ENCODE results near the gene ZP3.
A peak's percentile ranks its signal among the peaks of the same experiment; 100 is the strongest.
"Not testable (repeated sequence)": the region's sequence is repeated elsewhere in the genome, so short reads cannot be mapped to it uniquely, and the experiment has no call there.

The ZP3 gene

DNA sequence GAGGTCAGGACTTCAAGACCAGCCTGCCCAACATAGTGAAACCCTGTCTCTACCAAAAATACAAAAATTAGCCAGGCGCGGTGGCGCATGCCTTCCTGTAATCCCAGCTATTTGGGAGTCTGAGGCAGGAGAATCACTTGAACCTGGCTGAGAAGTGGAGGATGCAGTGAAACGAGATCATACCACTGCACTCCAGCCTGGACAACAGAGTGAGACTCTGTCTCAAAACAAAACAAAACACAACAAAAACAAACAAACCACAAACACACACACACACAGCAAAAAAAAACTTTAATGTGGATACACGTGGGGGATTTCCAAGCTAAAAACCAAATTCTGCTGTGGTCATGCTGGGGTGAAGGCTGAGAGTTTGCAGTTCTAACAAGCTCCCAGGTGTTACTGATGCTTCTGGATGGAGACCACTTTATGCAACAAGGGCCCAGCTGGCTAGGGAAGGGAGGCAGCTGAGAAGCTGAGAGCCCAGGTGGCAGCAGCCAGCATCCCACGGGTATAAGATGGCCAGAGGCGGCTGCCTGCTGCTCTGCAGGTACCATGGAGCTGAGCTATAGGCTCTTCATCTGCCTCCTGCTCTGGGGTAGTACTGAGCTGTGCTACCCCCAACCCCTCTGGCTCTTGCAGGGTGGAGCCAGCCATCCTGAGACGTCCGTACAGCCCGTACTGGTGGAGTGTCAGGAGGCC is at the start of gene ZP3:
Gene ZP3 (plus strand): TSS at position 538 of the 699 bp plus-strand sequence. CDS start 15 bp downstream, at position 553.
- no peak for DNase-seq

DNA sequence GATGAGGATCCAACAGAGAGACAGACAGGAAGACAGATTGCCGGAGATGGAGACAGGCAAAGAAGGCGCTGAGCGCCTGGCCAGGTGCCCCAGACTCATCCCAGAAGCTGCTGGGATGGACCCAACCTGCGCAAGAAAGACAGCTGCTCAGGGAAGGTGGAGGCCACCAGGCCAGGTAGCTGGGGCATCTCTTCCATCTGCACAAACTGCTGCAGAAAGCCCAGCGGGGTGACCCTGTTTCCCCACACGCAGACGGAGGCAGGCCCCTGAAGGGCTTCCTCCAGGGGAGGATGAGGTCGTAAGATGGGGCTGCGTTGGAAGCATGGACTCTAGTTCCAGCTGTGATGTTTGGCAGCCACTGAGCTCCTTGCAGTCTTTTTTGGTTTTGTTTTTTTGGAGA is 49.5 kb upstream of the ZP3 start:
- DNase-seq, result no peak

DNA sequence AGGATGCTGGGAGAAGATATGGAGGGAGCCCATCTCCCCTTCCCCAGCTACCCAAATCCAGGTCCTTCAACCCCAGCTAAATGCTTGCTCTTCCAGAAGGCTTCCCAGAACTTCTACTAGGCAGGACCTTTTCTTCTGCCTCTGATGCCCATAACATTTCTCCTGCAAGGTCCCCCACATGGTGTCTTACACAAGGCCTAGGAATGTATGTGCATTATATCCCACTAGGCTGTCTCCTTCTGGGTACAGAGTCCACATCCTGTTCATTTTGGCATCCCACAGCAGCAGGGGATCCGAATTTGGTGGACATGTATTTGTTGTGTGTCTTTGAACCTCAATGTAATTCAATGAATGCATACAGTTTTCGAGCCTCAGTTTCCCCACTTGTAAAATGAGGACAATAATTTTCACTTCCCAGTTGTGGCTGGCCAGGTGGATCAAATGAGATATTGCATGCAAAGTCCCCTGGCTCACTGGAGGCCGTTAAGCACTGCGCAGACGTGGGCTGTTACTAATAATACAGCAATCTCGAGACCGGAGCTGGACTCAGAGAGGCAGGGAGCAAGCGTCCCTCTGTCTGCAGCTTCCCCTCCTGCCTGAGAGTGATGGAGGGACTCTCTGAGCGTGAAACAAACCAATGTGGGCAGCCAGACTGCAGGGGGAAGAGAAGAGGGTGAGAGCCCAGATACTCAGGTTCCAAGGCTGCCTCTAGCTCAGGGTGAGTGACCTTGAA is 47.4 kb upstream of the ZP3 start:
- DNase-seq, result no peak

DNA sequence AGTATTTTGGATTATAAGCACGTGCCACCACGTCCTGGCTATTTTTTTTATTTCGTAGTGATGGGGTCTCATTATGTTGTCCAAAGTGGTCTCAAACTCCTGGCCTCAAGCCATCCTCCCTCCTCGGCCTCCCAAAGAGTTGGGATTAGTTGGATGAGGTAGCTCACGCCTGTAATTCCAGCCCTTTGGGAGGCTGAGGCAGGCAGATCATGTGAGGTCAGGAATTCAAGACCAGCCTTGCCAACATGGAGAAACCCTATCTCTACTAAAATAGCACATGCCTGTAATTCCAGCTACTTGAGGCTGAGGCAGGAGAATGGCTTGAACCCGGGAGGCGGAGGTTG is 44.2 kb upstream of the ZP3 start:
- no peak for DNase-seq

DNA sequence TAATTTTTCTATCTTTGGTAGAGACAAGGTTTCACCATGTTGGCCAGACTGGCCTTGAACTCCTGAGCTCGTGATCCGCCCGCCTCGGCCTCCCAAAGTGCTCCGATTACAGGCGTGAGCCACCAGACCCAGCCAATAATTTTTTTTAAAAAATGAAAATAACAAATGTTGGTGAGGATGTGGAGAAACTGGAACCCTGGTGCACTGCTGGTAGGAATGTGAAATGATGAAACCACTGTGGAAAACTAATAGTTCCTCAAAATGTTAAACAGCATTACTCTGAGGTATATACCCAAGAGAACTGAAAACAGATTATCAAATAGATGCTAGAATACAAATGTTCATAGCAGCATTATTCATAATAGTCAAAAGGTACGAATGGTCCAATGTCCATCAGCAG is 42.9 kb upstream of the ZP3 start:
- no peak for DNase-seq

DNA sequence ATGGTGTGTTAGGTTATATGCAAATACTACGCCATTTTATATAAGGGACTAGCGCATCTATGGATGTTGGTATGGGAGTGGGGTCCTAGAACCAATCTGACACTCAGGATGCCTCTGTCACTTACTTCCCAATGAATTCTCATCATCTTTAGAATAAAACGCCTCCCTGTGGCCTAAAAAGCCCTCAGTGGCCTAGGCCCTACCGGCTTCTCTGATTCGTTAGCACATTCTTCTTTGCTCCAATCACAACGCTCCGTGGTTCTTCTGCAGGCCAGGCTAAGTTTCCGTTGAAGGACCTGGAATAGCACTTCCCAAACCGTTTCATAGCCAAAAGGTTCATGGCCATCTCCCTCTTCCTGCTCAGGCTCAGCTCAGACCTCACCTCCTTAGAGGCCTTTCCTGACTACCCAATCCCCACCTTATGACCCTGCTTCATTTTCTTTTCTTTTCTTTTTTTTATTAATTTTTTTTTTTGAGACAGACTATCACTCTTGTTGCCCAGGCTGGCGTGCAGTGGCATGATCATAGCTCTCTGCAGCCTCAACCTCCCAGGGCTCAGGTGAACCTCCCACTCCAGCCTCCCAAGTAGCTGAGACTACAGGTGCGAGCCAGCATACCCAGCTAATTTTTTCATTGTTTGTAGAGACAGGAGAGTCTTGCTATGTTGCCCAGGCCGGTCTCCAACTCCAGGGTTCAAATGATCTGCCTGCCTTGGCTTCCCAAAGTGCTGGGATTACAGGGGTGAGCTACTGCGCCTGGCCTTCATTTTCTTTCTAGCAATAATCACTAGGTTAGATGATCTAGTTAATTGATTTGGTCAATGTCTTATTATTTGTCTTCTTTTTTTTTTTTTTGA is 41.4 kb upstream of the ZP3 start:
- DNase-seq, result no peak

DNA sequence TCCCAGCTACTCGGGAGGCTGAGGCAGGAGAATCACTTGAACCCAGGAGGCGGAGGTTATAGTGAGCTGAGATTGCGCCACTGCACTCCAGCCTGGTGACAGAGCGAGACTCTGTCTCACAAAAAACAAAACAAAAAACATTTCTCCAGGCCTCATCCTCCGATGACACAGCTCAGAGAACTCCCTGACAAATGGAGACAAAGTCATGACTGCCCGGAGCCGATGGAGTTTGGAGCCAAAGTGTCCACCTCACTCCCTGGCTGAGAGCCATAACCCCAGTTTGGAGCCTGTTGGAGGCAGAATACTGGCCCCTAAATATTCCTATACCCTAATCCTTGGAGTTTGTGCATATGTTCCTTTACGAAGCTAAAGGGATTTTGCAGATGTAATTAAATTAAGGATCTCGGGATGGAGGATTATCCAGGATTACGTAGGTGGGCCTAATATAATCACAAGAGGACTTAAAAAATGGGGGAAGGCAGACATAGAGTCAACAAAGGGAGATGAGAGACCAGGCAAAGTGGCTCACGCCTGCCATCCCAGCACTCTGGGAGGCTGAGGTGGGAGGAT is 38.0 kb upstream of the ZP3 start:
- no peak for DNase-seq

DNA sequence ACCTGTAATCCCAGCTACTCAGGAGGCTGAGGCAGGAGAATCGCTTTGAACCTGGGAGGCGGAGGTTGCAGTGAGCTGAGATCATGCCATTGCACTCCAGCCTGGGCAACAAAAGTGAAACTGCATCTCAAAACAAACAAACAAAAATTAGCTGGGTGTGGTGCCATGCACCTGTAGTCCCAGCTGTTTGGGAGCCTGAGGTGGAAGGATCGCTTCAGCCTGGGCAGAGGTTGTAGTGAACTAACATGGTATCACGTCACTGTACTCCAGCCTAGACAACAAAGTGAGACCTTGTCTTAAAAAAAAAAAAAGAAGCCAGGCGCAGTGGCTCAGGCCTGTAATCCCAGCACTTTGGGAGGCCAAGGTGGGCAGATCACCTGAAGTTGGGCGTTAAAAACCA is 37.0 kb upstream of the ZP3 start:
- not testable (repeated sequence) for DNase-seq

DNA sequence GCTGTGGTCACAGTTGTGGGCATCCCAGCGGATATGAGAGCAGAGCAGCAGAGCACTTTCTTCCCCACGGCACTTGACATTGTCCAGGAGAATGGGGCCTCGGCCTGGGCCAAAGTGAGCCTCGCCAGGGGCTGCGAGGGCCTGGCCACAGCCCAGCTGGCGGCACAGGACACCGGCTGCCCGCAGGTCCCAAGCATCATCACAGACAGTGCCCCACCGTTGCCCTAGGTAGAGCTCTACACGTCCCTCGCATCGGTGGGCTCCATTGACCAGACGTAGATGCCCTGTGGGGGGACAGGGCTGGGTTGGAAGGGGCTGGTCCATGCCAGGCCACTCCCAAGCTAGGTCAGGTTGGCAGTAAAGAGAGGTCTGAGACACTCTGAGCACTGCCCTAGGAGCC is 34.7 kb upstream of the ZP3 start:
- DNase-seq, result no peak

DNA sequence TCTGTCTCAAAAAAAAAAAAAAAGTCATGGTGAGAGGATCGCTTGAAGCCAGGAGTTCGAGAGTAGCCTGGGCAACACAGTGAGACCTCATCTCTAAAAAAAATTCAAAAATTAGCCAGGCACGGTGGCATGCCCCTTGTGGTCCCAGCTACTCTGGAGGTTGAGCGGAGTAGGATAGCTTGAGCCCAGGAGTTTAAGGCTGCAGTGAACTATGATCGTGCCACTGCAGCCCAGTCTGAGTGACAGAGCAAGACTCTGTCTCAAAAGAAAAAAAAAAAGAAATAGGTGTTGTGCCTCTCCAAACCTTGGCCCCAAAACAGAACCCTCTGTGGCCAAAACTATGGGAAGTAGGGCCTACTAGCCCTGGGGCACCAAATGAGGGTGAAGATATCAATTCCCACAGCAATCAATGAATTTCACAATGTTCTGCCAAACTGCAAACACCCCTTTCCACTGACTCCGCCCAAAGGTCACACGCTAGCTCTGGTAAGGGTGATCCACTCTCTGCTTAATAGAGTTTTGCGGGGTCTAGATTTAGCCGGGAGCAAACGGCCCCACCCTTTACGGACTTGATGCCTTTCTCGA is 32.1 kb upstream of the ZP3 start:
- no peak for DNase-seq

DNA sequence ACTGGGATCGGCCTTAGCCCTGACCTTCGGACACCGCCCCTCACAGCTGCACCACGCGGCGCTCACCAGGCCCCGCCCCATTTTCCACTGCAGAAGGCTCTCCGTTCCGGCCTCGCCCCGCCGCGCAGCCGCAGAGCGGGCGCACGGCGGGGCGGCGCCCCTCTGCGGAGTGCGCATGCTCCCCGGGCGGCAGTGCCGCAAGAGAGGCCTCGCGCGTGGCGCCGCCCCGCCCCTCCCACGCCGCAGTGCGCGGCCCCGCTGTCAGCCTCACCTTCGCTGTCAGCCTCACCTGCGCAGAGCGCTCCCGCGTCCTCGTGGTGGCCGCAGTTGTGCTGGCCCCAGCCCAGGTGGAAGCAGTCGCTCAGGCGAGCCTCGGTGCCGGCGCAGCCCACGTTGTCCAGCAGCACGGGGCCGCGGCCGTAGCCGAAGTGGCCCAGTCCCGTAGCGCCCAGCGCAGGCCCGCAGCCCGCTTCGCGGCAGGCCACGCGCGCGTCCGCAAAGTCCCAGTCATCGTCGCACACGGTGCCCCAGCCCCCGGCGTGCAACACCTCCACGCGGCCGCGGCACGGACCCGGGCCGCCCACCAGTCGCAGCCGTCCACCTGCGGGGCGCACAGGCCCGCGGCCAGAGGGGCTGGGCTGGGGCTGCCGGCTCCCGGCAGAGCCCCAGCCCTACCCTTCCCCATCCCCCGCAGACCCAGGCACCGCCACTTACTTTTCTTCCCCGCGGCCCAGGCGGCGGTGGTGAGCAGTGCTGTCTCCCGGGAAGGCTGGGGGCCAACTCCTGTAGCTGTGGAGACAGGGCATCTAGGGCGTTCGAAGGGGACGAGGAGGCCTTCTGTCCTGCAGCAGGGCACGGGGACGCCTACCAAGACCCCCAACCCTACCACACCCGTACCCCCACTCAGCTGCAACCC is 31.4 kb upstream of the ZP3 start:
- DNase-seq, result peak; percentile 91

DNA sequence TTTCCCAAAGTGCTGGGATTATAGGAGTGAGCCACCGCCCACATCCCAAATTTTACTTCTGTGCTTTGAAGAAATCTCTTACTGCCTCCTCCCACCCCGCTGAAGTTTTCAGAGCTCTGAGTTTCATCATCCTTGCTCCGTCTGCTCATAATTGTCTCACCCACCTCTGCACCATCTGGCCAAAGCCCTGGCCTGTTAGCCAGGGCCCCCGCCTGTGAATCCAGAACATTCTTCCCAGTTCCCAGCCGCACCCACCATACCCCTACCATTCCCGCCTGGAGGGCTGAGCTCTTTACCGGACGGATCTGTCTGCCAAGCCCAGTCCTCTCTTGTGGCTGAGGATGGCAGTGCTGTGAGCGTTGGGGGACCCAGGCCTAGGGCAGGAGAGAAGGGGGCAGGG is 29.8 kb upstream of the ZP3 start:
- no peak for DNase-seq

DNA sequence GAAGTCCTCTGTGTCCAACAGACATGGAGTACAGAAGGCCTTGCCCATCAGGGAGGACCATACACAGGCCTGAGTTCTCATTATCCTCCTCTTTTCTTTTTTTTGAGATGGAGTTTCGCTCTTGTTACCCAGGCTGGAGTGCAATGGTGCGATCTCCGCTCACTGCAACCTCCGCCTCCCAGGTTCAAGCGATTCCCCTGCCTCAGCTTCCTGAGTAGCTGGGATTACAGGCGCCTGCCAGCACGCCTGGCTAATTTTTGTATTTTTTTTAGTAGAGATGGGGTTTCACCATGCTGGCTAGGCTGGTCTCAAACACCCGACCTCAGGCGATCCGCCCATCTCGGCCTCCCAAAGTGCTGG is 29.2 kb upstream of the ZP3 start:
- not testable (repeated sequence) for DNase-seq

DNA sequence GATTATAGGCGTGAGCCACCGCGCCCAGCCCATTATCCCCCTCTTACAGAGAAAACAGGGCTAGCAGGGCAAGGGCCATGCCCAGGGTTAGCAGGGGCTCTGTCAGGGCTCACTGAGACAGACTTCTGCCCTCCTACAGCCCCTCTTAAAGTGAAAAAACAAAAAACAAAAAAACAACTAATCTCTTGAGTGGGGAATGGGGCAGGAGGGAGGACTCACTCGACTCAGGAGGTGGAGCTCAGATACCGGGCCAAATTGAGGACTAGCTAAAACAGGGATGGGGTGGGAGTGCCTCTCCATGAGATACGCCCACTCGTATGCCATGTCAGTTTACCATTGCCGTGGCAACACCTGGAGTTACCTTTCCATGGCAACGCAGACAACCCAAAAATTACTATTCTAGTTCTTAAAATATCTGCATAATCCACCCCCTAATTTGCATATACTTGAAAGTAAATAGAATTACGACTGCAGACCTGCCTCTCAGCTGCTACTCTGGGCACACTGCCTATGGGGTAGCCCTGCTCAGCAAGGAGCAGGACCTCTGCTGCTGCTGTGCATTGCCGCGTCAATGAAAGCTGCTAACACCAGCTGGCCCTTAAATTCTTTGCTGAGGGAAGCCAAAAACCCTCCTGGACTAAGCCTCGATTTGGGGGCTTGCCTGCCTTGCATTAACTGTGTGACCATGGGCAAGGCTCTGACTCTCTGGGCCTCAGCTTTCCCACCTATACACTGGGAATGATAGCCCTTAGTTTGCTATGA is 28.6 kb upstream of the ZP3 start:
- no peak for DNase-seq

DNA sequence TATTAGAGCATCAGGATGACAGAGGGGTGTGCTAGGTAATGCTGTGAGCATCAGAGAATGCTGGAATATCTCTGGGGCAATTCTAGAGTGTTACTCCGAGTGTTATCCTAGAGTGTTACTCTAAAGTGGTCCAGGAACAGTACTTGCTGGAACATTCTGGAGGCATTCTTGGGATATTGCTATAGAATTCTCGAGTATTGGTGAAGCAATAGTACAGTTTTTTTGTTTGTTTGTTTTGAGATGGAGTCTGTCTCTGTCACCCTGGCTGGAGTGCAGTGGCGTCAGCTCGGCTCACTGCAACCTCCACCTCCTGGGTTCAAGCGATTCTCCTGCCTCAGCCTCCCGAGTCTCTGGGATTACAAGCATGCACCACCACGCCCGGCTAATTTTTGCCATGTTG is 27.9 kb upstream of the ZP3 start:
- no peak for DNase-seq

DNA sequence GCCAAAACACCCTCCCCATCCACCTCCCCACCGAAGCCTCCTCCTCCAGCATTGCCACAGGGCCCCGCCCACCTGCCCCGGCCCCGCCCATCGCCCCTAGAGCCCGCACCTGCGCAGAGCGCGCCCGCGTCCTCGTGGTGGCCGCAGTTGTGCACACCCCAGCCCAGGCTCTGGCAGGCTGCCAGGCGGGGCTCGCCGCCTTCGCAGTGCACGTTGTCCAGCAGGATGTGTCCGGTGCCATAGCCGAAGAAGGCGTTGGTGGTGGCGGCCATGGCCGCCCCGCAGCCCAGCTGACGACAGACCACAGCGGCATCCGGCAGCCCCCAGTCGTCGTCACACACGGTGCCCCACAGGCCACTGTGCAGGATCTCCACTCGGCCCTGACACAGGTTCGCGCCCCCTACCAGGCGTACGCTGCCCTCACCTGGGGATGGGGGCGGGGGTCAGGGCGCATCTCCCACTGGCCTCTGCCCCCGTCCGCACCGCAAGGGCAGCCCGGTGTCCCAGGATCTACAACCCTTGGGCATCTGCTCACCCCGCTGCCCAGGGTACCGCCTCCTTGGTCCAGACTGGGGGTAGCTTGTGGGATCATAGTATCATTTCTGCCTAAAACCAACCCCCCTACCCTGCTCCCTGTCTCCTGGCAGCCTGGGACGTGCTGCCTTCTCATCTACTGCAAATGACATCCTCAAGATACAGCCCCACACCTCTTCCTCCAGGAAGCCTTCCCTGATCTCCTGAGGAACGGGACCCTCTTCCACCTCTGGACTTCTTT is 27.2 kb upstream of the ZP3 start:
- peak; percentile 80 for DNase-seq

DNA sequence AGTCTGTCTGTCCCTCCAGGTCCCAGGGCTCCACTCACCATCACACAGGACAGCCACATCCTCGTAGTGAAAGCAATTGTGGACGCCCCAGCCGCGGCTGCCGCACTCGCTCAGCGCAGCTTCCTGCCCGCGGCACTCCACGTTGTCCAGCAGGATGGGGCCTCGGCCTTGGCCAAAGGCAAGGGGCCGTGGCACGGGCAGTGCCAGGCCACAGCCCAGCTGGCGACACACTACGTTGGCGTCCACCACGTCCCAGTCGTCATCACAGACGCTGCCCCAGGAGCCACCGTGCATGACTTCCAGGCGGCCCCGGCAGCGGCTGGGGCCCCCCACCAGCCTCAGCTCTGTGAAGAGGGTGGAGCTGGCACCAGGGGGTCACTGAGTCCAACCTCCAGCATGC is 24.5 kb upstream of the ZP3 start:
- no peak for DNase-seq

DNA sequence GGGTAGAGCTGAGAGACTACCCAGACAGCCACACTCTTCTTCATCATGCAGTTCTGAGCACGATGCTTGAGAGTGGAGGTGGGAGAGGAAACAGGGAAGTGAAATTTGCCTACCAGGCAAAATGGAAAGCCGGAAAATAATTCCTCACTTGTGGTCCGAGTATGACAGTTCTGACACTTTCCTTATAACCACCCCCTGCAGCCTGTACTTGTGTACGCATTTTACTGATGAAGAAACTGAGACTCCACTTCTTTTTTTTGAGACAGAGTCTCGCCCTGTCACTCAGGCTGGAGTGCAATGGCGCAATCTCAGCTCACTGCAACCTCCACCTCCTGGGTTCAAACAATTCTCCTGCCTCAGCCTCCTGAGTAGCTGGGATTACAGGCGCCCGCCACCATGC is 21.7 kb upstream of the ZP3 start:
- DNase-seq, result not testable (repeated sequence)

DNA sequence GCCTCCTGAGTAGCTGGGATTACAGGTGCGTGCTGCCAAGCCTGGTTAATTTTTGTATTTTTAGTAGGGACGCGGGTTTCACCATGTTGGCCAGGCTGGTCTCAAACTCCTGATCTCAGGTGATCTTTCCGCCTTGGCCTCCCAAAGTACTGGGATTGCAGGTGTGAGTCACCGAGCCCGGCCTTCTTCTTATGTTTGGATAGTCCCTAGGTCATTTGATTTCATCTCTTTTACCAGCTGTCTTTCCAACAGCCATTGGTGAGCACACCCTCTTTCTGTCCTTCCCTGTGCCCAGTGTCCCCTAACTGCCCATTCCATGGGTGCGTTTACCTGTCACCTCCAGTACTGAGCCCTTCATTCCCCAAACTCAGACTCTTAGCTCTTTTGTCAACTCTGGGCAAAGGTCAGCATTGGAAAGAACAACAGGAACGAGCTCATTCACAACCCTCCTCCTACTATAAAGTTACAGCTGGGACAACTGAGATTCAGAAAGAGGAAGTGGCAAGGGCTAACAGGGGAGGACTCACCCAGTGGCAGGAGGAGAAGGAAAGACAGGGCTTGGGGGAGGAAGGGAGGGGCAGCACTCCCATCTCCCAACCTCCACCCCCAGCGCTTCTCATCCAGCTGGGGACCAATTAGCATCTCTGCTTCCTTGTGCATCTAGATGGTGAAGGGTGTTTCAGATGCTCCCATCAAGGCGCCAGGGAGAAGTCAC is 20.8 kb upstream of the ZP3 start:
- DNase-seq, result no peak

DNA sequence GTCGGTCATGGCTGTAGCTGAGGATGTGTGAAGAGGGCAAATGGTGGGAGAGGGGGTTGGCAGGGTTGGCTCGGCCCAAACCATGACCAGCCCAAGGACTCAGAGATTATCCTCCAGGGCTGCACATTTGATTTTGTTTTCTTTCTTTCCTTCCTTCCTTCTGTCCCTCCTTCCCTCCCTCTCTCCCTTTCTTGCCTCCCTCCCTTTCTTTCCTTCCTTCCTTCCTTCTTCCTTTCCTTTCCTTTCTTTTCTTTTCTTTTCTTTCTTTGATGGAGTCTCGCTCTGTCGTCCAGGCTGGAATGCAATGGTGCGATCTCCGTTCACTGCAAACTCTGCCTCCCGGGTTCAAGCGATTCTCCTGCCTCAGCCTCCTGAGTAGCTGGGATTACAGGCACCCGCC is 19.0 kb upstream of the ZP3 start:
- no peak for DNase-seq

All from activated naive CD4-positive, alpha-beta T cell treated with Interleukin-2 at 50 U/mL for 16 hours (primary cell).